Neuronal stem cell (in vitro differentiated cells): Measurements from ENCODE around the gene LRRC37B.
"Not testable (repeated sequence)": the region's sequence is repeated elsewhere in the genome, so short reads cannot be mapped to it uniquely, and the experiment has no call there.

Experiments
- DNase-seq: peaks from one replicate; pipeline ENCODE4 v3.0.0-alpha.2; 2013; ENCODE audit warnings: low spot score
- H2AFZ ChIP-seq: one replicate; pipeline ENCODE4 v1.6.1; 2013; ENCODE audit warnings: mild to moderate bottlenecking, low read length, inconsistent platforms
- H2AK5ac ChIP-seq: 2 replicates; pipeline ENCODE4 v1.6.1; 2013; ENCODE audit warnings: low read depth, mild to moderate bottlenecking, inconsistent platforms, low read length, moderate library complexity, mixed read lengths
- H2BK120ac ChIP-seq: 2 replicates; pipeline ENCODE4 v1.6.1; 2013; ENCODE audit warnings: low read depth, mild to moderate bottlenecking, inconsistent platforms, low read length, moderate library complexity, mixed read lengths
- H2BK12ac ChIP-seq: one replicate; pipeline ENCODE4 v1.6.1; 2013; ENCODE audit warnings: low read length, inconsistent platforms
- H2BK15ac ChIP-seq: 2 replicates; pipeline ENCODE4 v1.6.1; 2013; ENCODE audit warnings: mild to moderate bottlenecking, low read length, inconsistent platforms, mixed read lengths
- H2BK5ac ChIP-seq: one replicate; pipeline ENCODE4 v1.6.1; 2013; ENCODE audit warnings: inconsistent platforms, mild to moderate bottlenecking, low read length, moderate library complexity
- H3K14ac ChIP-seq: one replicate; pipeline ENCODE4 v1.6.1; 2013; ENCODE audit warnings: low read length, inconsistent platforms
- H3K18ac ChIP-seq: 2 replicates; pipeline ENCODE4 v1.6.1; 2013; ENCODE audit warnings: low read length, inconsistent platforms
- H3K23ac ChIP-seq: 2 replicates; pipeline ENCODE4 v1.6.1; 2013; ENCODE audit warnings: low read depth, mild to moderate bottlenecking, mixed read lengths, low read length, inconsistent platforms; ENCODE audit not compliant: poor library complexity
- H3K27ac ChIP-seq: replicated peaks from 3 replicates; pipeline ENCODE4 v1.5.1; 2013; ENCODE audit warnings: low read length, inconsistent platforms
- H3K27me3 ChIP-seq, 3 experiments: 2 replicates each; pipeline ENCODE4 v1.6.1; 2013; ENCODE audit warnings: low read length in 3 of 3, mild to moderate bottlenecking in 2 of 3, inconsistent platforms in 1 of 3, low read depth in 1 of 3, mixed read lengths in 1 of 3, moderate library complexity in 1 of 3; ENCODE audit not compliant: control insufficient read depth in 3 of 3, insufficient read depth in 3 of 3
- H3K36me3 ChIP-seq, 2 donors: replicated peaks in 1 of 2; 2 replicates each; pipeline ENCODE4 v1.6.1; 2013; ENCODE audit warnings: low read length in 2 of 2; ENCODE audit not compliant: control insufficient read depth in 2 of 2, insufficient read depth in 2 of 2
- H3K4ac ChIP-seq: 2 replicates; pipeline ENCODE4 v1.6.1; 2013; ENCODE audit warnings: inconsistent platforms, mild to moderate bottlenecking, low read length, moderate library complexity
- H3K4me1 ChIP-seq, 2 donors: 1 replicate in 1 of 2; 2 replicates in 1 of 2; pipeline ENCODE4 v1.6.1; 2013; ENCODE audit warnings: low read length in 2 of 2, low read depth in 1 of 2; ENCODE audit not compliant: control insufficient read depth in 2 of 2, insufficient read depth in 1 of 2
- H3K4me2 ChIP-seq: one replicate; pipeline ENCODE4 v1.6.1; 2013; ENCODE audit warnings: mild to moderate bottlenecking, low read length, inconsistent platforms; ENCODE audit not compliant: insufficient read depth, poor library complexity, severe bottlenecking
- H3K4me3 ChIP-seq, 2 donors: 2 replicates each; pipeline ENCODE4 v1.5.1; 2013; ENCODE audit warnings: low read length in 2 of 2, mild to moderate bottlenecking in 2 of 2, inconsistent platforms in 1 of 2, moderate library complexity in 1 of 2
- H3K79me1 ChIP-seq: one replicate; pipeline ENCODE4 v1.6.1; 2013; ENCODE audit warnings: low read depth, mild to moderate bottlenecking, inconsistent platforms, low read length, moderate library complexity
- H3K9ac ChIP-seq: one replicate; pipeline ENCODE4 v1.6.1; 2013; ENCODE audit warnings: mild to moderate bottlenecking, low read depth, low read length, inconsistent platforms; ENCODE audit not compliant: poor library complexity
- H3K9me3 ChIP-seq, 2 donors: replicated peaks in 1 of 2; 2 replicates each; pipeline versions ENCODE3 to v1.6.1; 2013; ENCODE audit warnings: low read length in 2 of 2, mild to moderate bottlenecking in 2 of 2, inconsistent platforms in 1 of 2, low read depth in 1 of 2, mixed read lengths in 1 of 2, moderate library complexity in 1 of 2; ENCODE audit not compliant: control insufficient read depth in 2 of 2, insufficient read depth in 1 of 2
- H4K8ac ChIP-seq: one replicate; pipeline ENCODE4 v1.6.1; 2013; ENCODE audit warnings: low read depth, mild to moderate bottlenecking, inconsistent platforms, low read length, moderate library complexity
- H4K91ac ChIP-seq: one replicate; pipeline ENCODE4 v1.6.1; 2013; ENCODE audit warnings: low read length, low read depth, mild to moderate bottlenecking, inconsistent platforms; ENCODE audit not compliant: poor library complexity
- WGBS, 2 donors: extraction: QIAGEN DNeasy Blood & Tissue Kit; methylation state at CpG; one replicate each; pipeline ENCODE4 v1.1.7; 2013; ENCODE audit warnings: missing lambda C conversion rate in 2 of 2, mixed read lengths in 1 of 2; ENCODE audit not compliant: insufficient read length in 2 of 2, insufficient replicate concordance in 1 of 2; ENCODE audit errors: extremely low coverage in 2 of 2; 5-methylcytosine and 5-hydroxymethylcytosine counted together

The LRRC37B gene

DNA sequence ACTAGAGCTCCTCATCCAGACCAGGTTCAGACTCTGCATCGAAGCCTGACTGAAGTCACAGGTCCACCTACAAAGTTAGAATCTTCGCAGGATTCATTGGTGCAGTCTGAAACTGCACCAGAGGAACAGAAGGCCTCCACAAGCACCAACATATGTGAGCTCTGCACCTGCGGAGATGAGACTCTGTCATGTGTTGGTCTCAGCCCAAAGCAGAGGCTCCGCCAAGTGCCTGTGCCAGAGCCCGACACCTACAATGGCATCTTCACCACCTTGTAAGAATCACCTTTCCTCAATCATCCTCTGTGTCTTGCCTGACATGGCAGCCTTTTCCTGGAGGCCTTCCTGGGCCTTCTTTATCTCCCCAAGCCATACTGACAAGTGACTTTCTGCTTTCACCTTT lies 15.4 kb downstream of the LRRC37B start:
- H3K79me1 ChIP-seq, H2BK15ac ChIP-seq, H3K4me2 ChIP-seq, H2AK5ac ChIP-seq, H3K27me3 ChIP-seq, H3K4me1 ChIP-seq, H3K4ac ChIP-seq, H3K4me3 ChIP-seq, H2BK5ac ChIP-seq, DNase-seq, H4K91ac ChIP-seq, H3K14ac ChIP-seq, H2BK120ac ChIP-seq, H2AFZ ChIP-seq, H3K18ac ChIP-seq, H3K9ac ChIP-seq, H3K27ac ChIP-seq, H2BK12ac ChIP-seq, H3K9me3 ChIP-seq, H4K8ac ChIP-seq, H3K23ac ChIP-seq: not testable (repeated sequence)
- H3K36me3 ChIP-seq, result peaks cover 11 to 57% of the 10 kb centered on the region in 2 donors
- no CpG with 5 or more reads among the region's 5 CpGs for WGBS, 2 donors

GRCh38 chr17:32027271-32027670 lies 20.1 kb downstream of the LRRC37B start:
- H3K23ac ChIP-seq, H4K8ac ChIP-seq, H3K4ac ChIP-seq, H2AK5ac ChIP-seq, H2BK120ac ChIP-seq, H4K91ac ChIP-seq, H3K4me2 ChIP-seq, H3K4me1 ChIP-seq, H3K18ac ChIP-seq, H2BK15ac ChIP-seq, H3K14ac ChIP-seq, H2BK5ac ChIP-seq, H3K9me3 ChIP-seq, DNase-seq, H3K27ac ChIP-seq, H3K27me3 ChIP-seq, H2AFZ ChIP-seq, H2BK12ac ChIP-seq, H3K79me1 ChIP-seq: not testable (repeated sequence)
- peak overlapping the region in 1 of 2 donors; percentile 19 for H3K4me3 ChIP-seq
- peak overlapping the region; percentile 88 for H3K9ac ChIP-seq
- WGBS, 2 donors, result no CpG with 5 or more reads among the region's 4 CpGs
- peaks cover 2 to 14% of the 10 kb centered on the region in 2 donors for H3K36me3 ChIP-seq

GRCh38 chr17:32033223-32033622 lies 26.0 kb downstream of the LRRC37B start:
- Histone ChIP-seq H4K8ac (no peak overlapping the region), H3K23ac (no peak overlapping the region), H2AFZ (no peak overlapping the region), H3K9me3 (no peaks in the 10 kb centered on the region), H3K36me3 (peaks cover 6 to 49% of the 10 kb centered on the region in 2 donors), H3K4me3 (no peak overlapping the region), H2BK120ac (no peak overlapping the region), H3K4ac (no peak overlapping the region), H3K27me3 (no peaks in the 10 kb centered on the region), H2AK5ac (no peak overlapping the region), H3K79me1 (no peaks in the 10 kb centered on the region), H3K9ac (no peak overlapping the region), H4K91ac (no peak overlapping the region), H2BK12ac (no peak overlapping the region), H2BK15ac (no peak overlapping the region), H3K4me1 (no peaks in the 10 kb centered on the region), H3K14ac (no peak overlapping the region), H3K18ac (no peak overlapping the region), H3K4me2 (no peak overlapping the region), H2BK5ac (no peak overlapping the region), H3K27ac (no peak overlapping the region)
- no peak for DNase-seq
- no CpG with 5 or more reads among the region's 2 CpGs for WGBS, 2 donors

GRCh38 chr17:32033812-32034211 lies 26.6 kb downstream of the LRRC37B start:
- H3K36me3 ChIP-seq, result peaks cover 6 to 51% of the 10 kb centered on the region in 2 donors
- H3K27ac ChIP-seq, H3K14ac ChIP-seq, H3K9ac ChIP-seq, H3K27me3 ChIP-seq, H3K4me1 ChIP-seq, H2BK5ac ChIP-seq, H2BK12ac ChIP-seq, H3K18ac ChIP-seq, H3K9me3 ChIP-seq, H2BK120ac ChIP-seq, H4K91ac ChIP-seq, H2BK15ac ChIP-seq, H3K4me3 ChIP-seq, H3K23ac ChIP-seq, H3K4ac ChIP-seq, H2AFZ ChIP-seq, H3K4me2 ChIP-seq, H2AK5ac ChIP-seq, H3K79me1 ChIP-seq, H4K8ac ChIP-seq, DNase-seq: not testable (repeated sequence)
- no CpG with 5 or more reads among the region's 1 CpG for WGBS, 2 donors
